WTC11 (cell line): ENCODE results near the gene PDK2. TPM values are rescaled to one million over a fixed set of nuclear protein-coding genes. Genes with fewer than 3 reads are reported as not detected.

Experiments used
- ATAC-seq: fragments of 200-7000 bp; cut with Tn5 transposase; 2 replicates; pipeline ENCODE4 v1.10.0; 2021; ENCODE audit warnings: mild to moderate bottlenecking, moderate library complexity
- CTCF ChIA-PET: fragments of 300-600 bp; sonication (Branson Sonifier 250); formaldehyde crosslinking; loops from one replicate; lab custom pipeline; 2021; ENCODE audit warnings: antibody characterized with exemption; lab: Charles Lee
- POLR2A ChIA-PET: fragments of 350-600 bp; sonication (Branson Sonifier 250); formaldehyde crosslinking; loops from one replicate; lab custom pipeline; 2021; ENCODE audit warnings: antibody characterized with exemption; lab: Charles Lee
- DNase-seq: peaks from one replicate; pipeline ENCODE4 v3.0.0; 2021; ENCODE audit warnings: low spot score
- H3K27ac Mint-ChIP-seq: 2 replicates; pipeline ENCODE4 v1.8.0; 2021; ENCODE audit warnings: mixed read lengths
- H3K27me3 Mint-ChIP-seq: 2 replicates; pipeline ENCODE4 v1.8.0; 2021; ENCODE audit warnings: low read depth, mild to moderate bottlenecking, moderate library complexity, mixed read lengths
- H3K36me3 Mint-ChIP-seq: 2 replicates; pipeline ENCODE4 v1.8.0; 2021; ENCODE audit warnings: mixed read lengths
- H3K4me1 Mint-ChIP-seq: 2 replicates; pipeline ENCODE4 v1.8.0; 2022; ENCODE audit warnings: mixed read lengths
- H3K4me3 Mint-ChIP-seq: 2 replicates; pipeline ENCODE4 v1.8.0; 2021; ENCODE audit warnings: mild to moderate bottlenecking, moderate library complexity, mixed read lengths
- H3K9me3 Mint-ChIP-seq: 2 replicates; pipeline ENCODE4 v1.8.0; 2021; ENCODE audit warnings: mixed read lengths
- AFF4 ChIP-seq: sonication (generic); formaldehyde crosslinking; IDR thresholded peaks from 2 replicates; pipeline ENCODE4 v1.8.1; 2023; ENCODE audit warnings: mild to moderate bottlenecking, missing genetic modification reagents, borderline replicate concordance
- ARID4B ChIP-seq: sonication (generic); formaldehyde crosslinking; IDR thresholded peaks from 2 replicates; pipeline ENCODE4 v1.8.0; 2023; ENCODE audit warnings: missing genetic modification reagents, mild to moderate bottlenecking, borderline replicate concordance
- CBFB ChIP-seq: sonication (generic); formaldehyde crosslinking; IDR thresholded peaks from 2 replicates; pipeline ENCODE4 v1.8.1; 2022; ENCODE audit warnings: mild to moderate bottlenecking, low read depth, missing genetic modification reagents
- CREB1 ChIP-seq: sonication (generic); formaldehyde crosslinking; IDR thresholded peaks from 2 replicates; pipeline ENCODE4 v1.8.0; 2023; ENCODE audit warnings: mild to moderate bottlenecking, missing genetic modification reagents
- EMX1 ChIP-seq: fragments of 250-450 bp; sonication (Bioruptor Pico); IDR thresholded peaks from 2 replicates; pipeline ENCODE4 v1.8.0; 2021; ENCODE audit warnings: mild to moderate bottlenecking
- FOXP4 ChIP-seq: sonication (generic); formaldehyde crosslinking; IDR thresholded peaks from 2 replicates; pipeline ENCODE4 v1.8.0; 2022; ENCODE audit warnings: mild to moderate bottlenecking, missing genetic modification reagents
- GABPB1 ChIP-seq: sonication (generic); formaldehyde crosslinking; IDR thresholded peaks from 2 replicates; pipeline ENCODE4 v1.8.1; 2023; ENCODE audit warnings: mild to moderate bottlenecking, missing genetic modification reagents
- GRHL2 ChIP-seq: fragments of 250-450 bp; sonication (Bioruptor Pico); IDR thresholded peaks from 2 replicates; pipeline ENCODE4 v1.8.0; 2022; ENCODE audit warnings: mild to moderate bottlenecking, moderate library complexity; ENCODE audit not compliant: insufficient replicate concordance, severe bottlenecking
- JUN ChIP-seq: sonication (generic); formaldehyde crosslinking; IDR thresholded peaks from 2 replicates; pipeline ENCODE4 v1.8.0; 2023; ENCODE audit warnings: mild to moderate bottlenecking, missing genetic modification reagents
- MXD4 ChIP-seq: fragments of 250-450 bp; sonication (Bioruptor Pico); IDR thresholded peaks from 2 replicates; pipeline ENCODE4 v1.8.0; 2021; ENCODE audit warnings: mild to moderate bottlenecking, moderate library complexity, borderline replicate concordance
- MYBL2 ChIP-seq: sonication (generic); formaldehyde crosslinking; IDR thresholded peaks from 2 replicates; pipeline ENCODE4 v1.8.1; 2023; ENCODE audit warnings: mild to moderate bottlenecking, moderate library complexity, missing genetic modification reagents
- NFATC4 ChIP-seq: fragments of 250-450 bp; sonication (Bioruptor Pico); IDR thresholded peaks from 2 replicates; pipeline ENCODE4 v1.9.0; 2021; ENCODE audit warnings: mild to moderate bottlenecking
- NFE2L1 ChIP-seq: sonication (generic); formaldehyde crosslinking; IDR thresholded peaks from 2 replicates; pipeline ENCODE4 v1.8.1; 2023; ENCODE audit warnings: missing genetic modification reagents
- NFYB ChIP-seq: sonication (generic); formaldehyde crosslinking; conservative IDR thresholded peaks from 2 replicates; pipeline ENCODE4 v1.8.0; 2022; ENCODE audit warnings: low read depth, missing genetic modification reagents
- NR1H2 ChIP-seq: sonication (generic); formaldehyde crosslinking; IDR thresholded peaks from 2 replicates; pipeline ENCODE4 v1.9.0; 2021; ENCODE audit warnings: mild to moderate bottlenecking, moderate library complexity, missing genetic modification reagents
- PRRX2 ChIP-seq: fragments of 250-450 bp; sonication (Bioruptor Pico); IDR thresholded peaks from 2 replicates; pipeline ENCODE4 v1.8.0; 2021; ENCODE audit warnings: mild to moderate bottlenecking
- RORB ChIP-seq: fragments of 250-450 bp; sonication (Bioruptor Pico); IDR thresholded peaks from 2 replicates; pipeline ENCODE4 v1.9.0; 2021; ENCODE audit warnings: mild to moderate bottlenecking
- ZBTB43 ChIP-seq: sonication (generic); formaldehyde crosslinking; IDR thresholded peaks from 2 replicates; pipeline ENCODE4 v1.8.1; 2023; ENCODE audit warnings: mild to moderate bottlenecking, missing genetic modification reagents
- ZNF219 ChIP-seq: sonication (generic); formaldehyde crosslinking; IDR thresholded peaks from 2 replicates; pipeline ENCODE4 v1.8.0; 2023; ENCODE audit warnings: missing genetic modification reagents, mild to moderate bottlenecking, borderline replicate concordance
- ZNF396 ChIP-seq: fragments of 250-450 bp; sonication (Bioruptor Pico); IDR thresholded peaks from 2 replicates; pipeline ENCODE4 v1.8.0; 2021; ENCODE audit warnings: mild to moderate bottlenecking, moderate library complexity, borderline replicate concordance
- ZNF671 ChIP-seq: fragments of 250-450 bp; sonication (Bioruptor Pico); IDR thresholded peaks from 2 replicates; pipeline ENCODE4 v1.8.0; 2021; ENCODE audit warnings: mild to moderate bottlenecking
- total RNA-seq: library from RNA; stranded (reverse); gene quantifications from 3 replicates; pipeline ENCODE4 v1.2.3, GENCODE V29; 2021
- TF ChIP-seq, protein P1 (sequence below): fragments of 250-450 bp; sonication (Bioruptor Pico); IDR thresholded peaks from 2 replicates; pipeline ENCODE4 v1.9.0; 2021; ENCODE audit warnings: moderate library complexity, mild to moderate bottlenecking, inconsistent platforms, borderline replicate concordance
- TF ChIP-seq, protein P2 (sequence below): fragments of 250-450 bp; sonication (Bioruptor Pico); IDR thresholded peaks from 2 replicates; pipeline ENCODE4 v1.8.0; 2021; ENCODE audit warnings: mild to moderate bottlenecking

The PDK2 gene
- total RNA-seq, 1 experiment from 2014 or later: 16.6 TPM

- TF ChIP-seq CBFB (CRISPR knock-in tag): no peak
- no peak for TF ChIP-seq PRRX2 (CRISPR knock-in tag)
- no peak for TF ChIP-seq NR1H2 (CRISPR knock-in tag)
- TF ChIP-seq ZBTB43 (CRISPR knock-in tag): no peak
- no peak for TF ChIP-seq AFF4 (CRISPR knock-in tag)
- no peak for TF ChIP-seq GABPB1 (CRISPR knock-in tag)
- TF ChIP-seq FOXP4 (CRISPR knock-in tag): no peak
- TF ChIP-seq, protein P1, sequence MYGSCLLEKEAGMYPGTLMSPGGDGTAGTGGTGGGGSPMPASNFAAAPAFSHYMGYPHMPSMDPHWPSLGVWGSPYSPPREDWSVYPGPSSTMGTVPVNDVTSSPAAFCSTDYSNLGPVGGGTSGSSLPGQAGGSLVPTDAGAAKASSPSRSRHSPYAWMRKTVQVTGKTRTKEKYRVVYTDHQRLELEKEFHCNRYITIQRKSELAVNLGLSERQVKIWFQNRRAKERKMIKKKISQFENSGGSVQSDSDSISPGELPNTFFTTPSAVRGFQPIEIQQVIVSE (CRISPR knock-in tag): no peak
- TF ChIP-seq GRHL2 (CRISPR knock-in tag): no peak
- no peak for TF ChIP-seq NFATC4 (CRISPR knock-in tag)
- no peak for TF ChIP-seq JUN
- TF ChIP-seq, protein P2, sequence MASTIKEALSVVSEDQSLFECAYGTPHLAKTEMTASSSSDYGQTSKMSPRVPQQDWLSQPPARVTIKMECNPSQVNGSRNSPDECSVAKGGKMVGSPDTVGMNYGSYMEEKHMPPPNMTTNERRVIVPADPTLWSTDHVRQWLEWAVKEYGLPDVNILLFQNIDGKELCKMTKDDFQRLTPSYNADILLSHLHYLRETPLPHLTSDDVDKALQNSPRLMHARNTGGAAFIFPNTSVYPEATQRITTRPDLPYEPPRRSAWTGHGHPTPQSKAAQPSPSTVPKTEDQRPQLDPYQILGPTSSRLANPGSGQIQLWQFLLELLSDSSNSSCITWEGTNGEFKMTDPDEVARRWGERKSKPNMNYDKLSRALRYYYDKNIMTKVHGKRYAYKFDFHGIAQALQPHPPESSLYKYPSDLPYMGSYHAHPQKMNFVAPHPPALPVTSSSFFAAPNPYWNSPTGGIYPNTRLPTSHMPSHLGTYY: no peak
- no peak for TF ChIP-seq NFE2L1
- TF ChIP-seq ZNF671: no peak
- ChIA-PET POLR2A (no interaction called here), CTCF (interaction anchor here (2.1 to 2.3 kb wide), 2 partner anchors 20 to 26 kb away, joined by 6 to 12 read pairs; no protein-coding TSS in a partner anchor)
- DNase-seq (no peak), ATAC-seq (no peak)
- Mint-ChIP-seq H3K27me3 (peaks cover 25% of the 10 kb centered on the region), H3K4me3 (no peak overlapping the region), H3K36me3 (no peaks in the 10 kb centered on the region), H3K4me1 (peaks cover 60% of the 10 kb centered on the region), H3K9me3 (no peaks in the 10 kb centered on the region), H3K27ac (no peak overlapping the region)
These were observed 41.5 kb upstream of the PDK2 start for GRCh38 chr17:50053654-50053960.

DNA sequence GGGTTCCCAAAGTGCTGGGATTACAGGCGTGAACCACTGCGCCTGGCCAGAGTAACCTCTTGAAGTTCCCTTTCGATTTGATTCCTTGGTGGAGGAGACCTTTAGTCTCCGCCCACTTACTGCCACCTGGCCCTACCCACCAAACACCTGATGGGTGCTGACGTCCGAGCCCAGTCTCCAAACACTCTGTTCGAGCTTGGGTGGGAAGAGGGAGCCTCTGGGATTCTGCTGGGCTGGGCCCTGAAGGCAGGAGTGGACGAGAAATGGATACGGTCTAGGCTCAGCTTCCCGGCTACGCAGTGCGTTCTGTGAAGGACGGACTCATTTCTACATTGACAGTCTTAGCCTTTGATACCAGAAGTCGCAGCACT lies 40.1 kb upstream of the PDK2 start:
- Mint-ChIP-seq H3K27me3 (peaks cover 22% of the 10 kb centered on the region), H3K27ac (peak overlapping the region; percentile 99), H3K36me3 (no peaks in the 10 kb centered on the region), H3K4me3 (peak overlapping the region; percentile 89), H3K9me3 (no peaks in the 10 kb centered on the region), H3K4me1 (peaks cover 60% of the 10 kb centered on the region)
- ATAC-seq: peak; percentile 43
- ChIA-PET CTCF (interaction anchor here (0.8 to 3.7 kb wide), 13 partner anchors 18 to 217 kb away, joined by 3 to 67 read pairs (median 4); partner anchors contain the start of gene DLX3), POLR2A (interaction anchor here (2.7 kb wide), 1 partner anchor 27 kb away, joined by 15 read pairs; no protein-coding TSS in a partner anchor)
- peak; percentile 69 for DNase-seq
- no peak for TF ChIP-seq ZNF396
- no peak for TF ChIP-seq ARID4B
- no peak for TF ChIP-seq CREB1 (CRISPR knock-in tag)
- TF ChIP-seq CBFB (CRISPR knock-in tag): no peak
- no peak for TF ChIP-seq ZNF219
- TF ChIP-seq EMX1: no peak
- TF ChIP-seq RORB (CRISPR knock-in tag): no peak
- TF ChIP-seq MXD4 (CRISPR knock-in tag): no peak
- no peak for TF ChIP-seq NFYB
- TF ChIP-seq MYBL2 (CRISPR knock-in tag): no peak
